A673 (cell line): ENCODE measurements around the gene ZIM2. TPM values are rescaled to one million over a fixed set of nuclear protein-coding genes. Genes with fewer than 3 reads are reported as not detected.

ENCODE experiments used
- BruUV-seq: library from RNA; stranded (reverse); fragments of 400-500 nt; replicated peaks from 2 replicates; lab custom pipeline; 2021; lab: Mats Ljungman, UMichigan
- CTCF ChIA-PET: fragments of 300-600 bp; sonication (Branson Sonifier 250); formaldehyde crosslinking; loops from one replicate; lab custom pipeline; 2022; ENCODE audit warnings: antibody characterized with exemption; lab: Charles Lee
- POLR2A ChIA-PET: fragments of 300-600 bp; sonication (Branson Sonifier 250); formaldehyde crosslinking; loops from one replicate; lab custom pipeline; 2022; ENCODE audit warnings: antibody characterized with exemption; ENCODE audit not compliant: low non-redundant PET; lab: Charles Lee
- DNase-seq: peaks from one replicate; pipeline ENCODE4 v3.0.0-alpha.2; 2015; ENCODE audit warnings: low spot score
- H3K27ac ChIP-seq: fragments of 200-600 bp; sonication (generic); 2 replicates; pipeline ENCODE4 v1.5.1; 2016; ENCODE audit warnings: mixed run types, low read depth, mild to moderate bottlenecking, mixed read lengths, antibody characterized with exemption, low read length; ENCODE audit not compliant: poor library complexity, severe bottlenecking
- H3K27me3 ChIP-seq: fragments of 200-600 bp; sonication (generic); replicated peaks from 2 replicates; pipeline ENCODE4 v1.6.1; 2017; ENCODE audit warnings: mixed run types, low read depth, mild to moderate bottlenecking, mixed read lengths, antibody characterized with exemption, low read length; ENCODE audit not compliant: insufficient read depth, poor library complexity
- H3K36me3 ChIP-seq: fragments of 200-600 bp; sonication (generic); 2 replicates; pipeline ENCODE4 v1.6.1; 2016; ENCODE audit warnings: mixed run types, mild to moderate bottlenecking, mixed read lengths, antibody characterized with exemption, low read length; ENCODE audit not compliant: insufficient read depth, poor library complexity, severe bottlenecking
- H3K4me1 ChIP-seq: fragments of 200-600 bp; sonication (generic); 2 replicates; pipeline ENCODE4 v1.6.1; 2017; ENCODE audit warnings: mixed run types, mild to moderate bottlenecking, mixed read lengths, antibody characterized with exemption, low read length; ENCODE audit not compliant: insufficient read depth, poor library complexity, severe bottlenecking
- H3K4me3 ChIP-seq: fragments of 200-600 bp; sonication (generic); 2 replicates; pipeline ENCODE4 v1.5.1; 2016; ENCODE audit warnings: low read depth, mixed run types, mild to moderate bottlenecking, mixed read lengths, low read length; ENCODE audit not compliant: poor library complexity, severe bottlenecking
- H3K9me3 ChIP-seq: fragments of 200-600 bp; sonication (generic); 2 replicates; pipeline ENCODE4 v1.6.1; 2016; ENCODE audit warnings: mixed run types, low read depth, mild to moderate bottlenecking, mixed read lengths, antibody characterized with exemption, low read length; ENCODE audit not compliant: poor library complexity, severe bottlenecking
- EZH2 ChIP-seq: fragments of 200-600 bp; sonication (generic); IDR thresholded peaks from 2 replicates; pipeline ENCODE4 v1.6.1; 2017; ENCODE audit warnings: borderline replicate concordance, low read depth, mild to moderate bottlenecking, mixed read lengths, antibody characterized with exemption, low read length; ENCODE audit not compliant: poor library complexity, severe bottlenecking
- intact Hi-C: fragments of 100-400 bp; cut with micrococcal nuclease; formaldehyde crosslinking; loops from one replicate; pipeline ENCODE4 v1.10.0; 2022; ENCODE audit not compliant: unreplicated experiment
- total RNA-seq: library from RNA; stranded (reverse); gene quantifications from 2 replicates; pipeline ENCODE4 v1.2.3, GENCODE V29; 2021
- TF ChIP-seq, protein P1 (sequence below): fragments of 300-800, 200-600 bp; sonication (generic); conservative IDR thresholded peaks from 2 replicates; pipeline ENCODE4 v1.5.1; 2017; ENCODE audit warnings: low read depth, mild to moderate bottlenecking, antibody characterized with exemption, low read length, moderate library complexity, mixed read lengths

The ZIM2 gene
- total RNA-seq, 1 experiment from 2014 or later, result 4.6 TPM

GRCh38 chr19:56839652-56840450, 675 bp downstream of the ZIM2 start:
- peaks cover 7% of the 10 kb centered on the region for H3K4me1 ChIP-seq
- H3K36me3 ChIP-seq, result peaks cover 17% of the 10 kb centered on the region
- H3K4me3 ChIP-seq, result peak overlapping the region; percentile 77
- no peaks in the 10 kb centered on the region for H3K9me3 ChIP-seq
- no TSS peak for BruUV-seq
- ChIA-PET CTCF (interaction anchor here (0.5 kb wide), 1 partner anchor 1326 kb away, joined by 9 read pairs; no protein-coding TSS in a partner anchor), POLR2A (no interaction called here)
- intact Hi-C loops, result loop anchor here (1.0 to 5.0 kb wide), 2 partner anchors 129 to 257 kb away; no protein-coding TSS in a partner anchor
- peak; percentile 97 for DNase-seq
- H3K27ac ChIP-seq, result peak overlapping the region; percentile 95
- no peaks in the 10 kb centered on the region for H3K27me3 ChIP-seq
- no peak for TF ChIP-seq EZH2
- TF ChIP-seq, protein P1, sequence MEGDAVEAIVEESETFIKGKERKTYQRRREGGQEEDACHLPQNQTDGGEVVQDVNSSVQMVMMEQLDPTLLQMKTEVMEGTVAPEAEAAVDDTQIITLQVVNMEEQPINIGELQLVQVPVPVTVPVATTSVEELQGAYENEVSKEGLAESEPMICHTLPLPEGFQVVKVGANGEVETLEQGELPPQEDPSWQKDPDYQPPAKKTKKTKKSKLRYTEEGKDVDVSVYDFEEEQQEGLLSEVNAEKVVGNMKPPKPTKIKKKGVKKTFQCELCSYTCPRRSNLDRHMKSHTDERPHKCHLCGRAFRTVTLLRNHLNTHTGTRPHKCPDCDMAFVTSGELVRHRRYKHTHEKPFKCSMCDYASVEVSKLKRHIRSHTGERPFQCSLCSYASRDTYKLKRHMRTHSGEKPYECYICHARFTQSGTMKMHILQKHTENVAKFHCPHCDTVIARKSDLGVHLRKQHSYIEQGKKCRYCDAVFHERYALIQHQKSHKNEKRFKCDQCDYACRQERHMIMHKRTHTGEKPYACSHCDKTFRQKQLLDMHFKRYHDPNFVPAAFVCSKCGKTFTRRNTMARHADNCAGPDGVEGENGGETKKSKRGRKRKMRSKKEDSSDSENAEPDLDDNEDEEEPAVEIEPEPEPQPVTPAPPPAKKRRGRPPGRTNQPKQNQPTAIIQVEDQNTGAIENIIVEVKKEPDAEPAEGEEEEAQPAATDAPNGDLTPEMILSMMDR, result no peak

- peak overlapping the region; percentile 95 for H3K27ac ChIP-seq
- no peaks in the 10 kb centered on the region for H3K9me3 ChIP-seq
- TSS peak; percentile 16 for BruUV-seq
- peak overlapping the region; percentile 77 for H3K4me3 ChIP-seq
- peaks cover 7% of the 10 kb centered on the region for H3K4me1 ChIP-seq
- no peak for TF ChIP-seq EZH2
- TF ChIP-seq, protein P1, result no peak
- ChIA-PET POLR2A (no interaction called here), CTCF (interaction anchor here (1.2 kb wide), 1 partner anchor 260 kb away, joined by 4 read pairs; no protein-coding TSS in a partner anchor)
- H3K36me3 ChIP-seq, result peaks cover 25% of the 10 kb centered on the region
- peak; percentile 97 for DNase-seq
- no peaks in the 10 kb centered on the region for H3K27me3 ChIP-seq
- intact Hi-C loops, result loop anchor here (1.0 to 5.0 kb wide), 3 partner anchors 91 to 258 kb away; no protein-coding TSS in a partner anchor
Observed at GRCh38 chr19:56838909-56839651, 1.4 kb downstream of the ZIM2 start.
